ENCODE data around the gene SENP2.

- TF ChIP-seq TOX (CRISPR knock-in tag; IDR thresholded peaks at IDR 0.05; ENCODE audit: borderline replicate concordance) = no peak
- no peak for TF ChIP-seq GLIS3 (CRISPR knock-in tag; IDR thresholded peaks at IDR 0.05)
- no peak for TF ChIP-seq TSHZ2 (CRISPR knock-in tag; IDR thresholded peaks at IDR 0.05)
- TF ChIP-seq, protein P1, sequence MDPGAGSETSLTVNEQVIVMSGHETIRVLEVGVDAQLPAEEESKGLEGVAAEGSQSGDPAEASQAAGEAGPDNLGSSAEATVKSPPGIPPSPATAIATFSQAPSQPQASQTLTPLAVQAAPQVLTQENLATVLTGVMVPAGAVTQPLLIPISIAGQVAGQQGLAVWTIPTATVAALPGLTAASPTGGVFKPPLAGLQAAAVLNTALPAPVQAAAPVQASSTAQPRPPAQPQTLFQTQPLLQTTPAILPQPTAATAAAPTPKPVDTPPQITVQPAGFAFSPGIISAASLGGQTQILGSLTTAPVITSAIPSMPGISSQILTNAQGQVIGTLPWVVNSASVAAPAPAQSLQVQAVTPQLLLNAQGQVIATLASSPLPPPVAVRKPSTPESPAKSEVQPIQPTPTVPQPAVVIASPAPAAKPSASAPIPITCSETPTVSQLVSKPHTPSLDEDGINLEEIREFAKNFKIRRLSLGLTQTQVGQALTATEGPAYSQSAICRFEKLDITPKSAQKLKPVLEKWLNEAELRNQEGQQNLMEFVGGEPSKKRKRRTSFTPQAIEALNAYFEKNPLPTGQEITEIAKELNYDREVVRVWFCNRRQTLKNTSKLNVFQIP (CRISPR knock-in tag; IDR thresholded peaks at IDR 0.05; ENCODE audit: borderline replicate concordance, low read depth) = no peak
- TF ChIP-seq CREB5 (CRISPR knock-in tag; IDR thresholded peaks at IDR 0.05; ENCODE audit: low read depth) = no peak
- no peak for TF ChIP-seq ESRRG (CRISPR knock-in tag; IDR thresholded peaks at IDR 0.05)
- TF ChIP-seq OSR1 (CRISPR knock-in tag; IDR thresholded peaks at IDR 0.05) = no peak
These were observed 46.2 kb upstream of the SENP2 start for GRCh38 chr3:185539934-185540333.
